ENCODE data around the gene ABCC5. TPM values are rescaled to one million over a fixed set of nuclear protein-coding genes. Genes with fewer than 3 reads are reported as not detected.

Gene ABCC5
- total RNA-seq, 1 donor from 2014 or later = 49.4 TPM

- H3K27me3 ChIP-seq (ENCODE audit: low read depth) = no peaks in the 10 kb centered on the region
- no peaks in the 10 kb centered on the region for H3K9me3 ChIP-seq (replicated peaks)
- H3K27ac ChIP-seq (replicated peaks) = no peak overlapping the region
- H3K4me3 ChIP-seq = no peak overlapping the region
- no peak for TF ChIP-seq CTCF (IDR thresholded peaks at IDR 0.05; ENCODE audit: borderline replicate concordance)
- no peak for DNase-seq
- no peaks in the 10 kb centered on the region for H3K36me3 ChIP-seq
- intact Hi-C loops (cut with micrococcal nuclease) = no loop called here
- no peaks in the 10 kb centered on the region for H3K4me1 ChIP-seq
Observed at GRCh38 chr3:183912895-183913579, 104.6 kb downstream of the ABCC5 start.

GRCh38 chr3:183911763-183912506 lies 105.7 kb downstream of the ABCC5 start:
- no peak overlapping the region for H3K4me3 ChIP-seq
- no peaks in the 10 kb centered on the region for H3K4me1 ChIP-seq
- H3K27ac ChIP-seq (replicated peaks) = no peak overlapping the region
- TF ChIP-seq CTCF (IDR thresholded peaks at IDR 0.05; ENCODE audit: borderline replicate concordance) = no peak
- H3K27me3 ChIP-seq (ENCODE audit: low read depth) = no peaks in the 10 kb centered on the region
- H3K36me3 ChIP-seq = no peaks in the 10 kb centered on the region
- DNase-seq = no peak
- no peaks in the 10 kb centered on the region for H3K9me3 ChIP-seq (replicated peaks)
- intact Hi-C loops (cut with micrococcal nuclease) = no loop called here

GRCh38 chr3:183911087-183911486 lies 106.6 kb downstream of the ABCC5 start:
- Histone ChIP-seq H3K9me3 (replicated peaks) (no peaks in the 10 kb centered on the region), H3K36me3 (no peaks in the 10 kb centered on the region), H3K4me1 (no peaks in the 10 kb centered on the region), H3K4me3 (no peak overlapping the region), H3K27me3 (ENCODE audit: low read depth) (no peaks in the 10 kb centered on the region), H3K27ac (replicated peaks) (no peak overlapping the region)
- DNase-seq = no peak
- intact Hi-C loops (cut with micrococcal nuclease) = no loop called here
- TF ChIP-seq CTCF (IDR thresholded peaks at IDR 0.05; ENCODE audit: borderline replicate concordance) = no peak

- Histone ChIP-seq H3K9me3 (replicated peaks) (no peaks in the 10 kb centered on the region), H3K4me1 (no peaks in the 10 kb centered on the region), H3K27me3 (ENCODE audit: low read depth) (peaks cover 3% of the 10 kb centered on the region), H3K4me3 (no peak overlapping the region), H3K27ac (replicated peaks) (no peak overlapping the region), H3K36me3 (no peaks in the 10 kb centered on the region)
- DNase-seq = no peak
- no peak for TF ChIP-seq CTCF (IDR thresholded peaks at IDR 0.05; ENCODE audit: borderline replicate concordance)
- intact Hi-C loops (cut with micrococcal nuclease) = no loop called here
Observed at GRCh38 chr3:183909030-183909600, 108.6 kb downstream of the ABCC5 start.

GRCh38 chr3:183907911-183908331 lies 109.8 kb downstream of the ABCC5 start:
- no peak for DNase-seq
- H3K27me3 ChIP-seq (ENCODE audit: low read depth) = peaks cover 9% of the 10 kb centered on the region
- no peaks in the 10 kb centered on the region for H3K9me3 ChIP-seq (replicated peaks)
- intact Hi-C loops (cut with micrococcal nuclease) = no loop called here
- no peak overlapping the region for H3K4me3 ChIP-seq
- H3K4me1 ChIP-seq = no peaks in the 10 kb centered on the region
- H3K36me3 ChIP-seq = no peaks in the 10 kb centered on the region
- TF ChIP-seq CTCF (IDR thresholded peaks at IDR 0.05; ENCODE audit: borderline replicate concordance) = no peak
- H3K27ac ChIP-seq (replicated peaks) = no peak overlapping the region

Data from left ventricle myocardium inferior (tissue), 1 donor.